Liver (tissue), 9 donors: ENCODE data around the gene POLR1H. TPM values are rescaled to one million over a fixed set of nuclear protein-coding genes. Genes with fewer than 3 reads are reported as not detected.

Experiments
- DNase-seq: peaks from one replicate; pipeline ENCODE4 v3.0.0-alpha.2; 2017; ENCODE audit warnings: low spot score
- H3K27ac ChIP-seq, 2 donors: one replicate each; pipeline ENCODE4 v1.7.0; 2013; ENCODE audit warnings: inconsistent platforms in 2 of 2, low read length in 2 of 2, control low read depth in 1 of 2, low read depth in 1 of 2, mild to moderate bottlenecking in 1 of 2
- H3K27me3 ChIP-seq, 4 donors: one replicate each; pipeline versions ENCODE4 v1.6.1 to v1.7.0; 2013; ENCODE audit warnings: low read length in 3 of 4, inconsistent platforms in 1 of 4, mild to moderate bottlenecking in 1 of 4, moderate library complexity in 1 of 4; ENCODE audit not compliant: control insufficient read depth in 4 of 4, insufficient read depth in 4 of 4
- H3K36me3 ChIP-seq, 4 donors: one replicate each; pipeline versions ENCODE4 v1.6.1 to v1.7.0; 2013; ENCODE audit warnings: low read length in 3 of 4, mild to moderate bottlenecking in 3 of 4, low read depth in 1 of 4, moderate library complexity in 1 of 4; ENCODE audit not compliant: control insufficient read depth in 4 of 4, insufficient read depth in 3 of 4
- H3K4me1 ChIP-seq, 4 donors: one replicate each; pipeline versions ENCODE4 v1.6.1 to v1.7.0; 2013; ENCODE audit warnings: low read length in 3 of 4, mild to moderate bottlenecking in 3 of 4, moderate library complexity in 1 of 4; ENCODE audit not compliant: control insufficient read depth in 4 of 4, insufficient read depth in 4 of 4
- H3K4me3 ChIP-seq, 3 donors: one replicate each; pipeline versions ENCODE4 v1.6.1 to v1.7.0; 2013; ENCODE audit warnings: low read length in 3 of 3, control low read depth in 1 of 3, low read depth in 1 of 3, mild to moderate bottlenecking in 1 of 3
- H3K9ac ChIP-seq, 2 donors: one replicate each; pipeline ENCODE4 v1.7.0; 2013; ENCODE audit warnings: low read length in 2 of 2, mild to moderate bottlenecking in 2 of 2, moderate library complexity in 2 of 2, control low read depth in 1 of 2, low read depth in 1 of 2
- H3K9me3 ChIP-seq, 4 donors: one replicate each; pipeline versions ENCODE4 v1.6.1 to v1.7.0; 2013; ENCODE audit warnings: low read length in 3 of 4; ENCODE audit not compliant: control insufficient read depth in 4 of 4
- EGR1 ChIP-seq, 2 donors: IDR thresholded peaks; 2 replicates each; pipeline ENCODE4 v1.6.1; 2016 to 2018; ENCODE audit warnings: antibody characterized with exemption in 2 of 2, low read depth in 2 of 2
- FOXA1 ChIP-seq: IDR thresholded peaks from 2 replicates; pipeline ENCODE4 v1.6.1; 2016; ENCODE audit warnings: antibody characterized with exemption
- FOXA2 ChIP-seq: IDR thresholded peaks from 2 replicates; pipeline ENCODE4 v1.6.1; 2016; ENCODE audit warnings: antibody characterized with exemption
- GABPA ChIP-seq, 2 donors: IDR thresholded peaks in 1 of 2; conservative IDR thresholded peaks in 1 of 2; 2 replicates each; pipeline ENCODE4 v1.6.1; 2016; ENCODE audit warnings: antibody characterized with exemption in 2 of 2, mild to moderate bottlenecking in 1 of 2, moderate library complexity in 1 of 2
- HNF4G ChIP-seq: IDR thresholded peaks from 2 replicates; pipeline ENCODE4 v1.6.1; 2016; ENCODE audit warnings: antibody characterized with exemption
- JUND ChIP-seq, 2 donors: IDR thresholded peaks; 2 replicates each; pipeline ENCODE4 v1.6.1; 2016; ENCODE audit warnings: antibody characterized with exemption in 2 of 2
- NR2F2 ChIP-seq: IDR thresholded peaks from 2 replicates; pipeline ENCODE4 v1.6.1; 2016; ENCODE audit warnings: antibody characterized with exemption
- RAD21 ChIP-seq, 2 donors: IDR thresholded peaks; 2 replicates each; pipeline ENCODE4 v1.6.1; 2016; ENCODE audit warnings: antibody characterized with exemption in 2 of 2, mild to moderate bottlenecking in 2 of 2
- TAF1 ChIP-seq: conservative IDR thresholded peaks from 2 replicates; pipeline ENCODE4 v1.6.1; 2016; ENCODE audit warnings: antibody characterized with exemption, mild to moderate bottlenecking
- YY1 ChIP-seq: IDR thresholded peaks from 2 replicates; pipeline ENCODE4 v1.6.1; 2016; ENCODE audit warnings: antibody characterized with exemption, mild to moderate bottlenecking
- WGBS: extraction: QIAGEN DNeasy Blood & Tissue Kit; methylation state at CpG from one replicate; pipeline ENCODE4 v1.1.7; 2013; 5-methylcytosine and 5-hydroxymethylcytosine counted together
- polyA plus RNA-seq, 2 donors: library from polyadenylated mRNA; stranded (reverse) in 1 of 2; unstranded in 1 of 2; fragments of 200-250 nt in 1 of 2; fragments of >200 nt in 1 of 2; fragmentation: Nextera tagmentation in 1 of 2; extraction: Ambion mirVana in 1 of 2; gene quantifications; one replicate each; pipeline versions ENCODE4 v1.2.1 to v1.2.3, GENCODE V29; 2013 to 2015
- total RNA-seq, 2 donors: library from RNA; depleted of rRNA; stranded (reverse); fragments of >200 nt; gene quantifications; one replicate each; pipeline ENCODE4 v1.2.3, GENCODE V29; 2014
- TF ChIP-seq, protein P1 (sequence below): IDR thresholded peaks from 2 replicates; pipeline ENCODE4 v1.6.1; 2016; ENCODE audit warnings: antibody characterized with exemption
- TF ChIP-seq, protein P2 (sequence below): IDR thresholded peaks from 2 replicates; pipeline ENCODE4 v1.6.1; 2016; ENCODE audit warnings: antibody characterized with exemption, mild to moderate bottlenecking
- TF ChIP-seq, protein P3 (sequence below): fragments of 150-350 bp; IDR thresholded peaks from 2 replicates; pipeline ENCODE4 v1.5.1; 2017; ENCODE audit warnings: improper control_type of control experiment, low read depth, low read length; ENCODE audit not compliant: missing input control
- TF ChIP-seq, protein P4 (sequence below): IDR thresholded peaks from 2 replicates; pipeline ENCODE4 v1.6.1; 2016; ENCODE audit warnings: antibody characterized with exemption
- TF ChIP-seq, protein P5 (sequence below): IDR thresholded peaks from 2 replicates; pipeline ENCODE4 v1.6.1; 2016; ENCODE audit warnings: antibody characterized with exemption
- donor health status: healthy.
- donor health status: healthy.
- donor health status: healthy.
- donor health status: healthy.
- donor health status: healthy.

Gene POLR1H
- total and polyA plus RNA-seq, 4 donors: 7.0 to 27.5 (median 16.8) TPM

DNA sequence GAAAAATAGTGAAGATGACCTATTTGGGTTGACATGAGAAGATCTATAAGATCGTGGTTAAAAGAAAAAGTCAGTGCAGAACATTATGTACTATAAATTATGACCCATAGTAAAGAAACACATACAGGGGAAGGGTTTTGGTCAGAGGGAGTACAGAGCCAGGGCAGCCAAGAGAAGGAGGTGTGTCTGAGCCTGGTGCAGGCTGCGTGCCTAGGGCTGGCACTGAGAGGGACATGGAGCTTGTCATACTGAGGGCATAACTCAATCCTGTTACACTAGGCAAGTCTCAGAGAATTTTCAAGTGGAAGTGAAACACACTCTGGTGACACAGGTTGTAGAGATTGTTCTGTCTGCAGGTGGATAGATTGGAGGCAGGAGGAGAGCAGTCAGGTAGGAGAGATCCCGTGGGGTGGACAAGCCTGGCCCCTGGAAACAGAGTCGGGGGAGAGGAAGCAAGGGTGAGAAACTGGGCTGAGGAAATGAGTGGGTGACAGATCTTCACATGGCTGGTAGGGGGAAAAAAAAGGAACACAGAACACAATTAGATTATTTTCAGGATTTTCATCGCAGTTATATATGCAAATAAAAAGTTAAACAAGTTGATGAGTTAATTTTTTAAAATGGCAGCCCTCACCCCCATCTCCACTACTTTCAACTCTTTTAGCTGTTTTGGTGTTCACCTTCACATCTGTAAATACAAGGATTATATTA, 33.0 kb downstream of the POLR1H start:
- Histone ChIP-seq H3K4me1 (no peaks in the 10 kb centered on the region), H3K36me3 (no peaks in the 10 kb centered on the region), H3K4me3 (no peak overlapping the region), H3K27me3 (peaks cover 3 to 9% (median 6%) of the 10 kb centered on the region in 4 donors), H3K27ac (no peak overlapping the region), H3K9ac (no peak overlapping the region), H3K9me3 (no peaks in the 10 kb centered on the region)
- TF ChIP-seq TAF1 (no peak), JUND (IDR thresholded peaks at IDR 0.05) (no peak), GABPA (IDR thresholded peaks at IDR 0.05 in 1 of 2, conservative IDR thresholded peaks at IDR 0.05 in 1 of 2) (no peak), YY1 (no peak), HNF4G (no peak), FOXA1 (no peak), EGR1 (IDR thresholded peaks at IDR 0.05; ENCODE audit: low read depth in 2 of 2) (no peak), NR2F2 (no peak), FOXA2 (no peak), RAD21 (IDR thresholded peaks at IDR 0.05) (no peak)
- TF ChIP-seq, protein P1, sequence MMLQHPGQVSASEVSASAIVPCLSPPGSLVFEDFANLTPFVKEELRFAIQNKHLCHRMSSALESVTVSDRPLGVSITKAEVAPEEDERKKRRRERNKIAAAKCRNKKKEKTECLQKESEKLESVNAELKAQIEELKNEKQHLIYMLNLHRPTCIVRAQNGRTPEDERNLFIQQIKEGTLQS: no peak
- TF ChIP-seq, protein P2, sequence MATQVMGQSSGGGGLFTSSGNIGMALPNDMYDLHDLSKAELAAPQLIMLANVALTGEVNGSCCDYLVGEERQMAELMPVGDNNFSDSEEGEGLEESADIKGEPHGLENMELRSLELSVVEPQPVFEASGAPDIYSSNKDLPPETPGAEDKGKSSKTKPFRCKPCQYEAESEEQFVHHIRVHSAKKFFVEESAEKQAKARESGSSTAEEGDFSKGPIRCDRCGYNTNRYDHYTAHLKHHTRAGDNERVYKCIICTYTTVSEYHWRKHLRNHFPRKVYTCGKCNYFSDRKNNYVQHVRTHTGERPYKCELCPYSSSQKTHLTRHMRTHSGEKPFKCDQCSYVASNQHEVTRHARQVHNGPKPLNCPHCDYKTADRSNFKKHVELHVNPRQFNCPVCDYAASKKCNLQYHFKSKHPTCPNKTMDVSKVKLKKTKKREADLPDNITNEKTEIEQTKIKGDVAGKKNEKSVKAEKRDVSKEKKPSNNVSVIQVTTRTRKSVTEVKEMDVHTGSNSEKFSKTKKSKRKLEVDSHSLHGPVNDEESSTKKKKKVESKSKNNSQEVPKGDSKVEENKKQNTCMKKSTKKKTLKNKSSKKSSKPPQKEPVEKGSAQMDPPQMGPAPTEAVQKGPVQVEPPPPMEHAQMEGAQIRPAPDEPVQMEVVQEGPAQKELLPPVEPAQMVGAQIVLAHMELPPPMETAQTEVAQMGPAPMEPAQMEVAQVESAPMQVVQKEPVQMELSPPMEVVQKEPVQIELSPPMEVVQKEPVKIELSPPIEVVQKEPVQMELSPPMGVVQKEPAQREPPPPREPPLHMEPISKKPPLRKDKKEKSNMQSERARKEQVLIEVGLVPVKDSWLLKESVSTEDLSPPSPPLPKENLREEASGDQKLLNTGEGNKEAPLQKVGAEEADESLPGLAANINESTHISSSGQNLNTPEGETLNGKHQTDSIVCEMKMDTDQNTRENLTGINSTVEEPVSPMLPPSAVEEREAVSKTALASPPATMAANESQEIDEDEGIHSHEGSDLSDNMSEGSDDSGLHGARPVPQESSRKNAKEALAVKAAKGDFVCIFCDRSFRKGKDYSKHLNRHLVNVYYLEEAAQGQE: no peak
- TF ChIP-seq, protein P3, sequence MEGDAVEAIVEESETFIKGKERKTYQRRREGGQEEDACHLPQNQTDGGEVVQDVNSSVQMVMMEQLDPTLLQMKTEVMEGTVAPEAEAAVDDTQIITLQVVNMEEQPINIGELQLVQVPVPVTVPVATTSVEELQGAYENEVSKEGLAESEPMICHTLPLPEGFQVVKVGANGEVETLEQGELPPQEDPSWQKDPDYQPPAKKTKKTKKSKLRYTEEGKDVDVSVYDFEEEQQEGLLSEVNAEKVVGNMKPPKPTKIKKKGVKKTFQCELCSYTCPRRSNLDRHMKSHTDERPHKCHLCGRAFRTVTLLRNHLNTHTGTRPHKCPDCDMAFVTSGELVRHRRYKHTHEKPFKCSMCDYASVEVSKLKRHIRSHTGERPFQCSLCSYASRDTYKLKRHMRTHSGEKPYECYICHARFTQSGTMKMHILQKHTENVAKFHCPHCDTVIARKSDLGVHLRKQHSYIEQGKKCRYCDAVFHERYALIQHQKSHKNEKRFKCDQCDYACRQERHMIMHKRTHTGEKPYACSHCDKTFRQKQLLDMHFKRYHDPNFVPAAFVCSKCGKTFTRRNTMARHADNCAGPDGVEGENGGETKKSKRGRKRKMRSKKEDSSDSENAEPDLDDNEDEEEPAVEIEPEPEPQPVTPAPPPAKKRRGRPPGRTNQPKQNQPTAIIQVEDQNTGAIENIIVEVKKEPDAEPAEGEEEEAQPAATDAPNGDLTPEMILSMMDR: no peak
- TF ChIP-seq, protein P4, sequence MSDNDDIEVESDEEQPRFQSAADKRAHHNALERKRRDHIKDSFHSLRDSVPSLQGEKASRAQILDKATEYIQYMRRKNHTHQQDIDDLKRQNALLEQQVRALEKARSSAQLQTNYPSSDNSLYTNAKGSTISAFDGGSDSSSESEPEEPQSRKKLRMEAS: no peak
- TF ChIP-seq, protein P5, sequence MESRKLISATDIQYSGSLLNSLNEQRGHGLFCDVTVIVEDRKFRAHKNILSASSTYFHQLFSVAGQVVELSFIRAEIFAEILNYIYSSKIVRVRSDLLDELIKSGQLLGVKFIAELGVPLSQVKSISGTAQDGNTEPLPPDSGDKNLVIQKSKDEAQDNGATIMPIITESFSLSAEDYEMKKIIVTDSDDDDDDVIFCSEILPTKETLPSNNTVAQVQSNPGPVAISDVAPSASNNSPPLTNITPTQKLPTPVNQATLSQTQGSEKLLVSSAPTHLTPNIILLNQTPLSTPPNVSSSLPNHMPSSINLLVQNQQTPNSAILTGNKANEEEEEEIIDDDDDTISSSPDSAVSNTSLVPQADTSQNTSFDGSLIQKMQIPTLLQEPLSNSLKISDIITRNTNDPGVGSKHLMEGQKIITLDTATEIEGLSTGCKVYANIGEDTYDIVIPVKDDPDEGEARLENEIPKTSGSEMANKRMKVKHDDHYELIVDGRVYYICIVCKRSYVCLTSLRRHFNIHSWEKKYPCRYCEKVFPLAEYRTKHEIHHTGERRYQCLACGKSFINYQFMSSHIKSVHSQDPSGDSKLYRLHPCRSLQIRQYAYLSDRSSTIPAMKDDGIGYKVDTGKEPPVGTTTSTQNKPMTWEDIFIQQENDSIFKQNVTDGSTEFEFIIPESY: no peak
- 73% methylated on average over 5 of the region's 5 CpGs for WGBS
- no peak for DNase-seq
